K562 (cell line): ENCODE measurements around the gene GRHPR. TPM values are rescaled to one million over a fixed set of nuclear protein-coding genes. Genes with fewer than 3 reads are reported as not detected.

ENCODE experiments used
- ATAC-seq: fragments of 200-7000 bp; cut with Tn5 transposase; 3 replicates; pipeline ENCODE4 v1.9.1; 2020; ENCODE audit warnings: moderate library complexity
- BruUV-seq: library from RNA; stranded (reverse); fragments of 400-500 nt; replicated peaks from 2 replicates; lab custom pipeline; 2021; lab: Mats Ljungman, UMichigan
- CTCF ChIA-PET: fragments of 300-600 bp; formaldehyde crosslinking; extraction: SDS; loops from one replicate; lab custom pipeline; 2021; ENCODE audit warnings: low intra/inter-chr PET ratio; lab: Yijun Ruan, JAX
- POLR2A ChIA-PET: fragments of 300-600, 350-650 bp; sonication (Branson Sonifier 250); formaldehyde crosslinking; extraction: SDS; loops from one replicate; lab custom pipeline; 2021; ENCODE audit warnings: antibody characterized with exemption, inconsistent platforms; lab: Yijun Ruan, JAX
- DNase-seq, 4 experiments: peaks; one replicate each; pipeline versions ENCODE4 v3.0.0 to v3.0.0-alpha.2; 2011 to 2018; ENCODE audit warnings: low spot score in 3 of 4, mixed read lengths in 3 of 4; ENCODE audit errors: extremely low read depth in 1 of 4
- FAIRE-seq: peaks from 2 replicates; lab custom pipeline; 2011; peaks lifted over from hg19 to GRCh38; lab: Jason Lieb, UNC
- H2AFZ ChIP-seq: 2 replicates; pipeline ENCODE4 v1.6.0; 2011; ENCODE audit warnings: low read depth, low read length, control low read depth, inconsistent platforms
- H3K27ac ChIP-seq: fragments of 200-600 bp; 3 replicates; pipeline ENCODE4 v1.8.0; 2011; ENCODE audit warnings: low read depth, mild to moderate bottlenecking, control low read depth, inconsistent platforms, low read length, moderate library complexity, mixed read lengths; ENCODE audit errors: extremely low read depth
- H3K27me3 ChIP-seq, 2 experiments: fragments of 300-600 bp in 1 of 2; 2 replicates in 1 of 2; 3 replicates in 1 of 2; pipeline versions ENCODE4 v1.6.0 to v1.8.0; 2011; ENCODE audit warnings: inconsistent platforms in 2 of 2, low read length in 2 of 2, mild to moderate bottlenecking in 1 of 2, mixed read lengths in 1 of 2, moderate library complexity in 1 of 2; ENCODE audit not compliant: control insufficient read depth in 2 of 2, insufficient read depth in 2 of 2
- H3K36me3 ChIP-seq: fragments of 300-600 bp; 3 replicates; pipeline ENCODE4 v1.8.0; 2011; ENCODE audit warnings: mild to moderate bottlenecking, low read length, inconsistent platforms; ENCODE audit not compliant: control insufficient read depth, insufficient read depth
- H3K4me1 ChIP-seq, 2 experiments: fragments of 200-600 bp in 1 of 2; replicated peaks in 1 of 2; 2 replicates in 1 of 2; 3 replicates in 1 of 2; pipeline versions ENCODE4 v1.5.1 to v1.8.0; 2011; ENCODE audit warnings: inconsistent platforms in 2 of 2, low read length in 2 of 2, mild to moderate bottlenecking in 1 of 2, mixed read lengths in 1 of 2, moderate library complexity in 1 of 2; ENCODE audit not compliant: control insufficient read depth in 2 of 2, insufficient read depth in 2 of 2
- H3K4me2 ChIP-seq: 2 replicates; pipeline ENCODE4 v1.6.1; 2011; ENCODE audit warnings: low read length, control low read depth, inconsistent platforms, mixed read lengths; ENCODE audit not compliant: insufficient read depth
- H3K4me3 ChIP-seq: fragments of 200-600 bp; sonication (generic), shearing (Covaris generic); 2 replicates; pipeline ENCODE4 v1.5.1; 2016; ENCODE audit warnings: control low read depth, inconsistent platforms
- H3K79me2 ChIP-seq: fragments of 200-600 bp; 3 replicates; pipeline ENCODE4 v1.8.0; 2011; ENCODE audit warnings: low read length, inconsistent platforms; ENCODE audit not compliant: control insufficient read depth, insufficient read depth
- H3K9ac ChIP-seq, 2 experiments: 2 replicates each; pipeline versions ENCODE4 v1.6.0 to v1.6.1; 2011; ENCODE audit warnings: low read depth in 2 of 2, low read length in 2 of 2, control low read depth in 1 of 2, inconsistent platforms in 1 of 2, mild to moderate bottlenecking in 1 of 2, mixed read lengths in 1 of 2; ENCODE audit not compliant: insufficient read depth in 1 of 2
- H3K9me1 ChIP-seq: one replicate; pipeline ENCODE4 v1.6.0; 2011; ENCODE audit warnings: inconsistent platforms, mild to moderate bottlenecking, low read length, moderate library complexity; ENCODE audit not compliant: control insufficient read depth, insufficient read depth
- H3K9me3 ChIP-seq: replicated peaks from 2 replicates; pipeline ENCODE4 v1.5.1; 2011; ENCODE audit warnings: low read depth, low read length, inconsistent platforms; ENCODE audit not compliant: control insufficient read depth, insufficient read depth
- H4K20me1 ChIP-seq: replicated peaks from 2 replicates; pipeline ENCODE4 v1.6.1; 2011; ENCODE audit warnings: low read length, inconsistent platforms, mixed read lengths; ENCODE audit not compliant: control insufficient read depth, insufficient read depth
- E2F6 ChIP-seq, 2 experiments: IDR thresholded peaks; 2 replicates each; pipeline ENCODE4 v1.6.1; 2011; ENCODE audit warnings: borderline replicate concordance in 1 of 2, control low read depth in 1 of 2, low read depth in 1 of 2, low read length in 1 of 2, mild to moderate bottlenecking in 1 of 2, mixed read lengths in 1 of 2, moderate library complexity in 1 of 2; ENCODE audit not compliant: insufficient read depth in 1 of 2, insufficient read length in 1 of 2, poor library complexity in 1 of 2, severe bottlenecking in 1 of 2; ENCODE audit errors: extremely low read depth in 1 of 2
- ETV6 ChIP-seq, 3 experiments: fragments of 150-350 bp in 1 of 3; sonication (generic) in 1 of 3; formaldehyde crosslinking in 1 of 3; IDR thresholded peaks; 2 replicates each; pipeline versions ENCODE4 v1.6.1 to v1.8.0; 2014 to 2022; ENCODE audit warnings: borderline replicate concordance in 2 of 3, low read depth in 2 of 3, antibody characterized with exemption in 1 of 3, low read length in 1 of 3, mild to moderate bottlenecking in 1 of 3, missing genetic modification reagents in 1 of 3
- FOS ChIP-seq: IDR thresholded peaks from 3 replicates; pipeline ENCODE4 v1.6.1; 2011; ENCODE audit not compliant: insufficient read length; ENCODE audit errors: extremely low read depth
- NFYB ChIP-seq: IDR thresholded peaks from 2 replicates; pipeline ENCODE4 v1.6.1; 2011; ENCODE audit warnings: mild to moderate bottlenecking, moderate library complexity; ENCODE audit not compliant: insufficient read length; ENCODE audit errors: extremely low read depth
- NR2C1 ChIP-seq, 2 experiments: fragments of 450-650 bp; IDR thresholded peaks; 2 replicates each; pipeline ENCODE4 v1.6.1; 2017; ENCODE audit warnings: mild to moderate bottlenecking in 2 of 2, antibody characterized with exemption in 1 of 2, inconsistent platforms in 1 of 2, missing compliant biosample characterization in 1 of 2, missing genetic modification characterization in 1 of 2
- REST ChIP-seq, 2 experiments: fragments of 450-650 bp; formaldehyde crosslinking in 1 of 2; IDR thresholded peaks; 2 replicates each; pipeline versions ENCODE4 v1.4.0 to v1.6.1; 2014 to 2020; ENCODE audit warnings: mild to moderate bottlenecking in 2 of 2, borderline replicate concordance in 1 of 2, low read depth in 1 of 2
- RUNX1 ChIP-seq: sonication (generic); IDR thresholded peaks from 2 replicates; pipeline ENCODE4 v1.6.1; 2016; ENCODE audit warnings: antibody characterized with exemption, low read depth
- TAL1 ChIP-seq: fragments of 450-650 bp; IDR thresholded peaks from 2 replicates; pipeline ENCODE4 v1.6.1; 2016; ENCODE audit warnings: mild to moderate bottlenecking
- ZNF133 ChIP-seq: fragments of 250-450 bp; sonication (Bioruptor Pico); IDR thresholded peaks from 2 replicates; pipeline ENCODE4 v1.4.0; 2020; ENCODE audit warnings: mild to moderate bottlenecking
- ZNF263 ChIP-seq: sonication (generic); formaldehyde crosslinking; IDR thresholded peaks from 2 replicates; pipeline ENCODE4 v1.8.0; 2022; ENCODE audit warnings: mild to moderate bottlenecking, missing genetic modification reagents, borderline replicate concordance
- WGBS: fragments of 100-300 bp; shearing (Covaris generic); methylation state at CpG from one replicate; pipeline ENCODE4 v1.1.6; 2016; ENCODE audit warnings: low coverage, mixed read lengths; ENCODE audit not compliant: insufficient coverage; ENCODE audit errors: missing lambda C conversion rate; 5-methylcytosine and 5-hydroxymethylcytosine counted together
- in situ Hi-C: fragments of 300-500 bp; cut with MboI; formaldehyde crosslinking; loops from 4 replicates; pipeline ENCODE4 v1.15.0; 2018; ENCODE audit warnings: inconsistent platforms, mixed read lengths
- intact Hi-C: fragments of 100-400 bp; cut with micrococcal nuclease; formaldehyde crosslinking; loops from 2 replicates; pipeline ENCODE4 v1.14.2; 2022
- polyA plus RNA-seq, 8 experiments: library from polyadenylated mRNA; depleted of rRNA in 4 of 8; stranded (reverse) in 5 of 8; unstranded in 3 of 8; fragments of >200 nt; fragmentation: Nextera tagmentation in 2 of 8; fragmentation: Illumina TruSeq in 1 of 8; extraction: Ambion mirVana in 2 of 8; extraction: Trizol in 1 of 8; gene quantifications; 2 replicates each; pipeline versions ENCODE4 v1.2.1 to v1.2.3, GENCODE V29; 2011 to 2014; ENCODE audit warnings: inconsistent platforms in 1 of 8, missing spikeins in 1 of 8
- total RNA-seq, 7 experiments: library from RNA; depleted of rRNA in 6 of 7; stranded (reverse); fragments of >200 nt in 6 of 7; fragmentation: Illumina TruSeq in 2 of 7; extraction: Trizol in 2 of 7; gene quantifications; 2 replicates each; pipeline versions ENCODE4 v1.2.1 to v1.2.3, GENCODE V29; 2011 to 2021; ENCODE audit warnings: low replicate concordance in 1 of 7

Gene GRHPR
- total and polyA plus RNA-seq, 9 of the 15 experiments (the other 6 are each of a cell fraction or from before 2014, with no cell fraction given): 38.9 to 144 (median 120) TPM

GRCh38 chr9:37392272-37392671 is 30.2 kb upstream of the GRHPR start:
- Histone ChIP-seq H3K36me3 (no peaks in the 10 kb centered on the region), H3K79me2 (no peaks in the 10 kb centered on the region), H3K27me3 (0 out of 5 replicates have a peak, but pooled peaks cover 0 to 4% of the 10 kb centered on the region in 2 experiments), H2AFZ (peak overlapping the region; percentile 65), H3K9me1 (no peaks in the 10 kb centered on the region), H3K4me1 (peaks cover 8 to 11% of the 10 kb centered on the region in 2 experiments; a peak in 2 of 5 replicates), H4K20me1 (no peaks in the 10 kb centered on the region), H3K4me3 (no peak overlapping the region), H3K9ac (no peak overlapping the region), H3K9me3 (no peaks in the 10 kb centered on the region), H3K4me2 (no peak overlapping the region), H3K27ac (no peak overlapping the region)
- CTCF ChIA-PET: no interaction called here
- POLR2A ChIA-PET: interaction anchor here (0.5 to 0.7 kb wide), 2 partner anchors 100 to 125 kb away, joined by 3 to 4 read pairs; no protein-coding TSS in a partner anchor
- BruUV-seq: no TSS peak
- ATAC-seq (peak; percentile 86), DNase-seq (peak; percentile 44 to 68 (median 66)), FAIRE-seq (peak; percentile 71)
- in situ Hi-C loops (no loop called here), intact Hi-C loops (loop anchor here (5.0 to 10.0 kb wide), 2 partner anchors 267 to 395 kb away; partner anchors contain the start of gene ZCCHC7)
- WGBS: 37% methylated on average over 8 of the region's 8 CpGs
- TF ChIP-seq ZNF263 (CRISPR knock-in tag) (peak; percentile 82), FOS (peak; percentile 54), TAL1 (no peak), ETV6 (IDR thresholded peaks at IDR 0.05; ENCODE audit: borderline replicate concordance in 1 of 2, low read depth in 2 of 2, low read length in 1 of 2) (no peak), ETV6 (CRISPR knock-in tag; IDR thresholded peaks at IDR 0.05; ENCODE audit: borderline replicate concordance) (no peak), E2F6 (IDR thresholded peaks at IDR 0.05; ENCODE audit: borderline replicate concordance in 1 of 2, extremely low read depth in 1 of 2, insufficient read depth in 1 of 2, insufficient read length in 1 of 2, low read depth in 1 of 2, low read length in 1 of 2, poor library complexity in 1 of 2, severe bottlenecking in 1 of 2) (peak in 1 of 2 experiments; percentile 63), REST (IDR thresholded peaks at IDR 0.05; ENCODE audit: borderline replicate concordance) (0 out of 2 replicates have a peak, but pooled peaks have one; percentile 10), REST (CRISPR knock-in tag; IDR thresholded peaks at IDR 0.05; ENCODE audit: low read depth) (no peak), NR2C1 (IDR thresholded peaks at IDR 0.05) (peak; percentile 44; the same call in 1 of the 2 replicates), NR2C1 (tag; IDR thresholded peaks at IDR 0.05) (peak; percentile 57; the same call in 1 of the 2 replicates), NFYB (peak; percentile 94), ZNF133 (no peak), RUNX1 (no peak)
